ENCODE measurements around the gene PTPRA.

Gene PTPRA

GRCh38 chr20:2838847-2839671 lies 34.2 kb upstream of the PTPRA start:
- Histone ChIP-seq H3K36me3 (no peaks in the 10 kb centered on the region), H3K4me1 (ENCODE audit: control insufficient read depth in 1 of 2, insufficient read depth in 1 of 2, low read depth in 1 of 2, low read length in 1 of 2) (peaks cover 18 to 20% of the 10 kb centered on the region in 2 experiments), H3K27ac (peak overlapping the region; percentile 87), H3K9me3 (no peaks in the 10 kb centered on the region), H3K4me3 (ENCODE audit: low read depth in 1 of 2, low read length in 1 of 2) (peak overlapping the region in 1 of 2 experiments; percentile 96), H3K27me3 (no peaks in the 10 kb centered on the region)
- TF ChIP-seq CTCF (IDR thresholded peaks at IDR 0.05): no peak

- Histone ChIP-seq H3K27me3 (no peaks in the 10 kb centered on the region), H3K27ac (peak overlapping the region; percentile 87), H3K36me3 (no peaks in the 10 kb centered on the region), H3K4me1 (ENCODE audit: control insufficient read depth in 1 of 2, insufficient read depth in 1 of 2, low read depth in 1 of 2, low read length in 1 of 2) (peaks cover 18 to 20% of the 10 kb centered on the region in 2 experiments), H3K9me3 (no peaks in the 10 kb centered on the region), H3K4me3 (ENCODE audit: low read depth in 1 of 2, low read length in 1 of 2) (peak overlapping the region; percentile 96 to 100)
- TF ChIP-seq CTCF (IDR thresholded peaks at IDR 0.05): no peak
These were observed 33.5 kb upstream of the PTPRA start for GRCh38 chr20:2839732-2840137.

- Histone ChIP-seq H3K27me3 (no peaks in the 10 kb centered on the region), H3K4me1 (ENCODE audit: control insufficient read depth in 1 of 2, insufficient read depth in 1 of 2, low read depth in 1 of 2, low read length in 1 of 2) (peaks cover 18 to 20% of the 10 kb centered on the region in 2 experiments), H3K36me3 (no peaks in the 10 kb centered on the region), H3K27ac (peak within 1 kb of the TSS; percentile 87), H3K9me3 (no peaks in the 10 kb centered on the region), H3K4me3 (ENCODE audit: low read depth in 1 of 2, low read length in 1 of 2) (peak within 1 kb of the TSS; percentile 96 to 100)
- peak; percentile 16 for TF ChIP-seq CTCF (IDR thresholded peaks at IDR 0.05)
These were observed 32.9 kb upstream of the PTPRA start, which contains the start of the genes PCED1A and VPS16 for GRCh38 chr20:2840138-2840966. PCED1A (minus strand) TSS chr20:2840655; CDS start chr20:2839912, 743 bp downstream. VPS16 (plus strand) TSS chr20:2840745; CDS start chr20:2840775, 30 bp downstream.

- peak overlapping the region; percentile 87 for H3K27ac ChIP-seq
- peak overlapping the region; percentile 96 to 100 for H3K4me3 ChIP-seq (ENCODE audit: low read depth in 1 of 2, low read length in 1 of 2)
- no peaks in the 10 kb centered on the region for H3K27me3 ChIP-seq
- TF ChIP-seq CTCF (IDR thresholded peaks at IDR 0.05): no peak
- H3K4me1 ChIP-seq (ENCODE audit: control insufficient read depth in 1 of 2, insufficient read depth in 1 of 2, low read depth in 1 of 2, low read length in 1 of 2): peaks cover 18 to 20% of the 10 kb centered on the region in 2 experiments
- H3K36me3 ChIP-seq: no peaks in the 10 kb centered on the region
- no peaks in the 10 kb centered on the region for H3K9me3 ChIP-seq
These were observed 32.2 kb upstream of the PTPRA start for GRCh38 chr20:2840967-2841531.

GRCh38 chr20:2845607-2846006 lies 27.7 kb upstream of the PTPRA start:
- no peaks in the 10 kb centered on the region for H3K27me3 ChIP-seq
- H3K36me3 ChIP-seq: no peaks in the 10 kb centered on the region
- no peak overlapping the region for H3K27ac ChIP-seq
- no peak for TF ChIP-seq CTCF (IDR thresholded peaks at IDR 0.05)
- no peak overlapping the region for H3K4me3 ChIP-seq (ENCODE audit: low read depth in 1 of 2, low read length in 1 of 2)
- no peaks in the 10 kb centered on the region for H3K9me3 ChIP-seq
- peaks cover 9% of the 10 kb centered on the region in 2 experiments for H3K4me1 ChIP-seq (ENCODE audit: control insufficient read depth in 1 of 2, insufficient read depth in 1 of 2, low read depth in 1 of 2, low read length in 1 of 2)

All from neutrophil (primary cell).